Nucleus accumbens (tissue), 56 donors: ENCODE data around the gene SAE1.
A peak's percentile ranks its signal among the peaks of the same experiment; 100 is the strongest.

Source experiments
- DNase-seq, 56 donors: peaks; one replicate each; lab custom pipeline; 2025; lab: John Stamatoyannopoulos, UW

Gene SAE1

DNA sequence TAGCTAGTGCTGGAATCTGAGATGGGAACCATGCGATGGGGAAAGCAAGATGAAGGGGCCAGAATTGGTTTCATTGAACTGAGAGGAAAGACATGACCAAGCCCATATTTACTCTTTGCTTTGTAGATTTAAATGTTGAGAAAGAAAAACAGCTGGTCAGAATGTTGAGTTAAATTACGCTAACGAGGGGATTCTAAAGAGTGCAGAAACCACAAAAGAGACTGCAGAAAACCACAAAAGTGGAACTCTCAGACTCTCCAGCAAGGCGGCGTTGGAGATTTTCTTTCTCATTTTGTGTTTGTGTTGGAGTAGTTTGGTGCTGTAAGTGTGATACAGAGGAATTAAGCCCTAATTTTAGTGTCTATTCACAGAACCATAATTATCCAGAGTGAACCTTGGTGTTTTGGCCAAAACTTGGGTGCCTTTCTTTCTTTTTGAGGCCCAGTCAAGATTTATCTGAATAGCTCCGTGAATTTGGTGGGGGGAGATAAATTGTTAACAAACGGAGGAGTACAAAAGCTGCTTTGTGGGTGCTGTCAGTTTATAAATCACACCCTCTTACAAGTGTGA, 26.3 kb downstream of the SAE1 start:
- DNase-seq: no peak

DNA sequence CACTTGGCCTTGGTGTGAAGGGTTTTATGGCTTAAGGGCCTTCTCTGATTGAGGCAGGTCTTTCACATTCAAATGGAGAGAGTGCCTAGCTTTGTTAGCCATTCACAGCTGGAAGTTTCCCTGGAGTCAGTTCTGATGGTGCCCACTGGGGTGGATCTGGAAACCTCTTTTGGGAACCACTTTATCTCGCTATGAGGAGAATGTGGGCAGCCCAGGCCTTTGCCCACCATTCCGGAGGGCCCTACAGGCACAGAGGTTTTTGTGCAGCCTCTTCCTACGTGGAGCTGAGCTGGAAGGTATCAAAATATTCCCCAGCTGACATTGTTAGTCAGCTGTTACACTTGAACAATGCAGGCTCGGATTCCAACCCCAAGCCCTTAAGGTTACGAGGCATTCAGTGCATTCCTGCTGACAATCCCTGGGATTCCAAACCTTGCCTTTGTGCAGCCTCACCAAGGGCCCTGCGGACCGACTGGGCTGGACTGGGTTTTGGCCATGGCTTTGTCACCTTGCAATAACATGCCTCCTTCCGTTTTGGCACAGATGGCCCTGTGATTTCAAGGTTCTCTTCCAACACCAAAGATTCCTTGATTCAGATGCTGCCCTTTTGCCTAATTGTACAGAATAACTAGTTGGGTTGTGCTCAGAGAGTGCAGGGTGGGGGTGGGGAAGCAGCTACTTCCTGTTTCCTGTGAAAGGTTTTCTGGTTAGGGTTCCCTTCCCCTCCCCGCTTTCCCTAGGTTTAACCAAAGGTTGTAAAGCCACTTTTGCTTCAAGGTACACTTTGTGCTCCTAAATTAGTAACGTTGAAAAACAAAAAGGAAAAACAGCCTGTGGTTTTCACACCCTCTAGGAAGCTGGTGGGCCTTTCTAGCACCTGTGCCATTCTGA, 27.0 kb downstream of the SAE1 start:
- peak in 9 of 56 donors; percentile 0 to 12 (median 5) for DNase-seq

DNA sequence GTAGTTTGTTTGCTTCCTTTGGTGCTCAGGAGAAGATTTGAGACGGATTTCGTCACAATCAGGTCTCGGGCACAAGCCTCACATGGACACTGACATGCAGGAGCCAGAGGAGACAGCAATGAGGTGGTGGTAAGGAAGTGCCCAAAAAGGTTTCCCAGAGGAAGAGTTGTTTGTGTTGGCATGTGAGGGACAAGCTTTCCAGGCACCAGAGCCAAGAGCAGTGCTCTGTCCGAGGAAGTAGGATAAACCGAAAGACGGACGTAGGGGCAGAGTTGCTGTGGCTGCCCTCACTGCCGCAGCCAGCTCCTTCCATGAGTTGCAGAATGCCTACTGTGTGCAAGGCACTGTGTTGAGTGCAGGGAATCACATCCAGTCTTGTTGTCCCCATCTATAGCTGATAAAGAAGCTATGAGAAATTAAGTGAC, 27.7 kb downstream of the SAE1 start:
- DNase-seq: no peak

DNA sequence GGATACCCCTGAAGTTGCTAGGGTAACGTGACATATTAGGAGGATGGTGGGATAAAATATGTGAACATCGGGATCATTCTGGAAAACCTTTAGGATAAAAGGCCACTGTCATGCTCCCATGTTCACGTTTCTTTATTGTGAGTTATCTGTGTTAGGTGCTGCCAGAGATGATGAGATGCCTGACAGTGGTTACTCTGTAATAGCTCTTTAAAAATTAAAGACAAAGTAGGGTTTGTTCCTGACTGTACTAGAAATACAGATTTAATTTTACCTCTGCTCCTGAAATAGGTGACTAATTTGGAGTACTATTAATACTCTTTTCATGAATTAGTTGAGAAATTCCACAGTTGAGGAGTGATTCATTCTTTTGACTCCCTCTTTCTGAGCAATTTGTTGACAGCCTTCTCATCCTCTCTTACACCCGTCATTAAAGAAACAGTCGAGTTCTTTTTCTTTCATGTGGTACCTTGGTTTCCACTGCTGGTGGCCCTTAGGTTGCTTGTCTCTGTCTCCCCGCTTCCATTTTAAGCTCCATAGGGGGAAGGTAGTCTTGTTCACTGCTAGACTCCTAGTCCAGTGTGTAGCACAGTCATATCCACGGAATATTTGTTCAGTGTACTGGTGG, 28.4 kb downstream of the SAE1 start:
- no peak for DNase-seq

DNA sequence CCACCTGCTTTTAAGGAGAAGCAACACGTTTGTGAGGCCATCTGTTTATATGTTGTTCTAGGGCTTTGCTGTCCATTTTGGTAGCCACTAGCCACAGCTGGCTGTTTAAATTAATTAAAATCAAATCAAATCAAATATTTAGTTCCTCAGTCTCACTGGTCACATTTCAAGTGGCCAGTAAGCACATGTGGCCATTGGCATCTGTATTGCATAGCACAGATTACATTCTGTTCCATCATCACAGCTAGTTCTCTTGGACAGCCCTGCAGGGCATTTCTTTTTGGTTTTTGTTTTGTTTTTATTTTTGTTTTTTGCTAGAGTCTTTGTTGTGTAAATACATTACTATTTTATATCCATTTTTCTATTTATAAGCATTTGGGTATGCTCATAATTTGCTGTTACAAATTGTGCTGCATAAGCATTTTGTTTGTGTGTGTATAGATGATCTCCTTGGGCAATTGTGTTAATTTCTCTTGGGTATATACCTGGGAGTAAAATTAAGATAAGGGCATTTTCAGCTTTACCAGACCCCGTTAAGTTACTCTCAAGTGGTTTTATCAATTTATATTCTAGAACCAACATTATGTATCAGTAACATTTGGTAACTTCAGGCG, 31.3 kb downstream of the SAE1 start:
- DNase-seq: no peak

DNA sequence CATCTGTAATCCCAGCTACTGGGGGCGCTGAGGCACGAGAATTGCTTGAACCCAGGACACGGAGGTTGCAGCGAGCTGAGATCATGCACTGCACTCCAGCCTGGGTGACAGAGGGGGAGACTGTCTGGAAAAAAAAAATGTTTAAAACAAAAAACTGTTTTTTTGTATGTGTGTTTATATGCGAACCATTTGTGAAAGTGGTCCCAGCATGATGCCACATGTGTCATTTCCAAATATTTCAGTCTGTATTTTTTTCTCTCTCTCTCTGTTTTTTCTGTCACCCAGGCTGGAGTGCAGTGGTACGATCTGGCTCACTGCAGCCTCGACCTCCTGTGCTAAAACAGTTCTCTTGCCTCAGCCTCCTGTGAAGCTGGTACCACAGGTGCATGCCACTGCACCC, 37.4 kb downstream of the SAE1 start:
- no peak for DNase-seq

DNA sequence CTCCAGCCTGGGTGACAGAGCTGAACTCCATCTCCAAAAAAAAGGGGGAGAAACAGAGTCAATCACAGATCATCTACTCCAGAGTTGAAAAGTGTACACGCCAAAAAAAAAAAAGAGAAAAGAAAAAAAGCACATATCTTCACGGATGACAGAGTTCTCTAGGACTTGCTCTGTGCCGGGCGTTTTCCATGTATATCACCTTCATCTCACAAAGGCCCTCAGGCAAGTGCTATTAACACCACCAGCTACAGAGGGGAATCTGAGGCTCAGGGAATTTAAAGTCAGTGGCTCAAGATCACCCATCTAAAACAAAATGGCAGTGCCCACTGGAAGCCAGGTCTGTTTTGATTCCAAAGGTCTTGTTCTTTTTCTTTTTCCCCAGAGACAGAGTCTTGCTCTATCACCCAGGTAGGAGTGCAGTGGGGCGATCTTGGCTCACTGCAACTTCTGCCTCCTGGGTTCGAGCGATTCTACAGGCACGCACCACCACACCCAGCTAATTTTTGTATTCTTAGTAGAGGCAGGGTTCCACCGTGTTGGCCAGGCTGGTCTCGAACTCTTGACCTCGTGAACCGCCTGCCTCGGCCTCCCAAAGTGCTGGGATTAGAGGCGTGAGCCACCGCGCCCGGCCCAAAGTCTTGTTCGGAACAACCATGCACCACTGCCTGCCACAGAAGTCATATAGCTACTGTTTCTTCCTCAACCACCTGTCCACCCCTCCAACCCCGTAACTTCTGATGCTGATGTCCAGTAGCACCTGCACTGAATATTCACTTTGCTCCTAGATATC, 42.2 kb downstream of the SAE1 start:
- no peak for DNase-seq

DNA sequence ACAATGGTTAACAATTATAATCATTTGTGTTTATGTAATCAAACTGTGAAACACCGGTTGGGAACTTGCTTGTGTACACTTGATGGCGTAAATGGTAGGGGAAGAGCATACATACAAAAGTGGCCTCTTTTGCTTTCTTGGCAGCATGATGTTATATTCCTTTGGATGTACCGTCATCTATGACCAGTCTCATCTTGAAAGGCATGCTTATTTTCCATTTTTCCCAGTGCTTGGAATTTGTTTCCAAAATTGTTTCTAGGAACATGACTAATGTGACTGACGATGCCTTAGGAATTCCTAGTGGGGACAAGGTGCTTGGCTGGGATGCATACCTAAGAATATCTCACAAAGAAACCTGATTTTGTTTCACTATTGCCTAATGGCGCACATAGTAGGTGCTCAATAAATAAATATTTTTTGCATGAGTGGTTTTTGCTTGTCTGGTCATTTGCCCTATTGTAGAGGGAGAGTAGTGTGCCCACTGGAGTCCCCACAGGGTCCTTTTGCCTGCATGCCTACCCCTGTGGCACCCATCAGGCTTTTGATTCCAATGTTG, 45.5 kb downstream of the SAE1 start:
- DNase-seq: no peak

DNA sequence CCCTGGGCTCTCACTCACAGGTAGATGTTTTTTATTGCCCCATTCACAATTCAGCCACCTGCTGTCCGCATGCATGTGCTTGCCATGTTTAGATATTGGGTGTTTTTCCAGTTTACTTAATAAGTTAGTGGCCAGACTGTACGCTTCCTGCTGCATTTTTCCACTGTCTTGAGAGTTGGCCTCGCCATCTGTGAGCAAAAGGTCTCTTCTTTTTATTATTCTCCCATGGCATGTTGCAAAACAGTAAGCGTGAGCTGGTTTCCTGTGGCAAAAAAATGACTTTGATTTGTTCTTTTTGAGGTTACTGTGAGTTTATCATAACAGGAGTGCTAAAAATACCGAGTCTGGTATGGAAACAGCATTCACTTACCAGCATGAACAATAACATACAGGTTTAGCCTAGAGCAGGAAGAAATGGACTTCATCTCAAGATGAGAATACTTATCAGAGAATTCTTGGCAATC, 46.0 kb downstream of the SAE1 start:
- no peak for DNase-seq

DNA sequence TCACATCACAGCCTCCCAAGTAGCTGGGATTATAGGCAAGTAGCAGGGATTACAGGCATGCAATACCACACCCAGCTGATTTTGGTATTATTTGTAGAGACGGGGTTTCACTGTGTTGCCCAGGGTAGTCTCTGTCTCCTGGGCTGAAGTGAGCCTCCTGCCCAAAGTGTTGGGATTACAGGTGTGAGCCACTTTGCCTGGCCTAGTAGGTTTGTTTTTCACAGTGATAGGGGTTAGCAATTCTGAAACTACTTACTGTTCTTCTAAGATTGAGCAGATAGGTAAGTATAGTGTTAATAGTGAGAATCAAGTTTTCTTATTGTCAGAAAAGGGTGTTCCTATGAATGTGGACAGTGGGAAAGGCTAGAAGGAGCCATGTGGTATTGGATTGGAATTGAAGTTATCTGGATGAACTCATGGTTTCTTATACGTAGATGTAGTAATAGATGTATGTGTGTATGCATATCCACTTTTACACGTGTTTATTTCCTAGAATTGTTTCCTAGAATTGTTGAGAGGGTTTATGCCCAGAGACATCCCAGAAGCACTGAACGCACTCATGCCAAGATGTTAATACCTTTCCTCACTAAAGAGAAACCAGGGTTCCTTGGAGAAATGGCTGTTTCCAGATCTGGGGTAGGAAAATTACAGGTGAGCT, 49.1 kb downstream of the SAE1 start:
- DNase-seq: no peak

DNA sequence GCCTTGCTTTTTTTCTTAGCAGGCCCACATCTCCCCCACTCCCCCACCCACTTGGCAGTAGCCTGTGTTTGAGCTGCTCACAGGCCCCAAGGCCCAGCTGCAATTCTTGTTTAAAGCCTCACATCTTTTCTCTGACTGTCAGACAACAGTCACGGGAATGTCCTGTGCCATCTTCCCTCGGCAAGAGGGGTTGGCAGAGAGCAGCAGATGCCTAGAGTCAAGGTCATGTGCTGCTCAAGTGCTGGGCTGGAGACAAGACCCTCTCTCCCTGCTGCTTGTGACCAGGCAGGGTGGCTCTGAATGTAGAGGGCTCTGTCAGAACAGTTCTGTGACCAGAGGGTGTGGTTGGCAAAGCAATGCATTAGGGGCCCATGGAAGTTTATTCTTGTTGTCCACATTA, 53.0 kb downstream of the SAE1 start:
- DNase-seq: peak in 17 of 56 donors; percentile 1 to 20 (median 5)

DNA sequence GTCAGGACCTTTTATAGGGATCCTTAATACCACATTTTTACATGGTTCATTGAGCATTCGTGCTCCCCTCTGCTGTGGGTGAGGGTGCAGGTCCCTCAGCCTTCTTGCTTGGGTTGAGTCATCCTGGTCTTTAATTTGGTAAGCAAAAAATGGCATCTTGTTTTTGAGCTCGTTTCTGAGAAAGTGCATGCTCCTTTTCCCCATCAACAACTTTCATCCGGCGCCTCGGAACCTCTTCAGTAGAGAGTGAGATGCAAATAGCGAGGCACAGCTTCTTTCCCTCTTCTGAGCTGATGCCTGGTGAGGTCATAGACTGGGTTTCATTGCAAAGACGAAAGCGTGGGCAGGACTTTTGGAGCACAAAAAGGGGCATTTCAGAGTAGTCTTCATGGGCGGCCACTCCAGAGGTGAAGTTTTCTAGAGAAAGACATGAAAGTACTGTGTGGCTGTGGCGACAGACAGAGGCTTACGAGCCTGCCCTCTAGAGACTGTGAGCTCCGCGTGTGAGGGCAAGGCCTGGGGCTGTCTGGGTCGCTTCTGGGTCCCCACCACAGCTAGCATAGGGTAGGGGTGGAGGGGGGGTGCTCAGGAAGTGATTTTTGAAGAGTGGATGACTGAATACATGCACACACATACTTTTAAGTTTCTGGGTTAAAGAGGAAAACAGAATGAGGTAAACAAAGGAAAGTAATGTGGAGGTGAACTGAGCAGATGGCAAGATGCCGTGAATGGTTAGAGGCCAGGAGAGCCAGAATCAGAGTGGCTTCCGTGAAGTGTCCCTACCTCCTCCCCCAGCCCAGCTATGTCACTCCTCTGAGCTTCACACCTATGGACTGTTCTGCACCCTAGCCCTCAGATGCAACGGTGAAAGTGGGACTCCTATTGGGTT, 56.1 kb downstream of the SAE1 start:
- DNase-seq: no peak

DNA sequence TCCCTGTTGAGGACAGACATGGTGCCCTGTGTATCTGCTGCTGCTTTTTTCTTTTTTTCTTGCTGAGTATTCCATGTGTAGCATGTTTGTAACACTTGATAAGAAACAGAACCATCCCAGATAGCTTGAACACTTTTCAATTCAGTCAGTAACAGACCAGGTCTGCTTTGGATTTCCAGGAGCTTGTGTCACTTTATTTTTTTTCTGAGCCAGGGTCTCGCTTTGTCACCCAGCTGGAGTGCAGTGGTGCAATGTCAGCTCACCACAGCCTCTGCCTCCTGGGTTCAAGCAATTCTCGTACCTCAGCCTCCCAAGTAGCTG, 56.7 kb downstream of the SAE1 start:
- DNase-seq: no peak

DNA sequence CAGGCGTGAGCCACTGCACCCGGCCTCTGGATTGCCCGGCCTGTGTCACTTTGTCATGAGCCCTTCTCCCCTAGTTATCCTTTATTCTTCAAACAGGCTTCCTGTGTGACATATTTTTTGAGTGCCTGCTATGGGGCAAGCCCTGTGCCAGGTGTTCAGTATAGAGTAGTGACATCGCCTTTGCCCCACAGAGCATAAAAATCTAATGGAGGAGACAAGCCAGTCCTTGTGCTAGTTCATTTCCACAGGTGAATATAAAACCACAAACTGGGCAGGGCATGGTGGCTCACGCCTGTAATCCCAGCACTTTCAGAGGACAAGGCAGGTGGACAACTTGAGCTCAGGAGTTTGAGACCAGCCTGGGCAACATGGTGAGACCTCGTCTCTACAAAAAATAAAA, 57.2 kb downstream of the SAE1 start:
- DNase-seq: no peak

DNA sequence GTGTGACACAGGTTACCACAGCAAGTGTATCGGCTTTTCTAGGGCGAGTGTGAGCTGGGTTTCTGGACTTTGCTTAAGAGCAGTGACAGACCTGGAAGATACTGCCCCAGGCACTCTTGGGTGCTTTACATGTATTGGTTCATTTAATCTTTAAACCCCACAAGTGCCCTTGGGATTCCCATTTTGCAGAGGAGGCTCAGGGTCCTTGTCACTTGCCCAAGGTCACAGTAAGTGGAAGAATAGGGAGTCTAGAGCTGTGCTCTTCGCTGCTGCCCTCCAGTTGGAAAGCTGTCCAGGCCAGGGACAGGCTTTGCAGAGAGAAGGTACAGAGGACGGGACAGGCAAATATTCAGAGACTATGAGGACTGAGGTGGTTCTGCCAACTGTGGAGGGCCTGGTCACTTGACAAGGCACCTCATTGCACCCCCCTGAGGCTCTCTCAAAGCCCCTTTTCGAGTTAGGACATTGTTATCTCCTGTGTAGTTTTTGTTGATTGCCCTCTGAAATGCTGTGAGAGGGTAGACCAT, 57.9 kb downstream of the SAE1 start:
- no peak for DNase-seq

DNA sequence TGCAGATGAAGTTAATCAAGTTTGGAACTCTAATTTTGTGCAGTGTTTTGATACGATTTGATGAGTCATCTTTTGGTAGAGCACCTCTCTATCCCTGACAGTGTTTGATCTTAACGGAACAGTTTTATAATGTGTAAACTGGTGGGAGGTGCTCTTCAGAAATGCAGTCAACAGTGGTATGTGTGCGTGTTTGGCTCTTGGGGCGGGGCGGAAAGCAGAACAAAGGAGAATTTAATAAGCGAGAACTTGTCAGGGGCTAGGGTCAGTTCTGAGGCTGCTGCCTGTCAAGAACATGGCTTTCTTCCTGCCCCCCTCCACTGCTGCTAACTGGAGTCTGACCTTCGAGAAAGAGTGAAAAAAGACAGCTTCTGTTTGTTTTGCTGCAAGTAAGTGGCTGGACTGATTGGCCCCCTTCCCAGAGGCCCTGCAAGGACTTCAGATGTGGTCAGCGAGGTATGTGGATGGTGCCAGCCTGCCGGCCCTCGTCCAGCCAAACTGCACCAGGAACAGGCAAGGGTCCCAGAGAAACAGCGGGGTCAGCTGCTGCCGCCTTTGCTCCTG, 59.6 kb downstream of the SAE1 start:
- peak in 48 of 56 donors; percentile 1 to 73 (median 32) for DNase-seq

DNA sequence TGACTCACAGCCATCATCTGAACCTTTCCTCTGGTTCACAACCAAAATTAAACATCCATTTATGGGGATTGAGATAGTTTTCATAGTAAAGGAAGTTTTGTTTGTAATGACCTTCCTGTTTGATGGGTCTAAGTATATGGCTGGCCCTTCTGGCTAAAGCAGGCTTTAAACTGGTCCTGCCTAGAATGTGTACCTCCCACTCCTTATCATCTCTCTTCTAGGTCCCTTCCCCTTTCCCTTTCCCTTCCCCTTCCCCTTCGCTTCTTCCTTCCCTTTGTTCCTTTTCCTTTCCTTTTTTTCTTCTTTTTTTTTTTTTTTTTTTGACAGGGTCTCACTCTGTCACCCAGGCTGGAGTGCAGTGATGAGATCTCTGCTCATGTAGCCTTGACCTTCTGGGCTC, 64.8 kb downstream of the SAE1 start:
- no peak for DNase-seq

DNA sequence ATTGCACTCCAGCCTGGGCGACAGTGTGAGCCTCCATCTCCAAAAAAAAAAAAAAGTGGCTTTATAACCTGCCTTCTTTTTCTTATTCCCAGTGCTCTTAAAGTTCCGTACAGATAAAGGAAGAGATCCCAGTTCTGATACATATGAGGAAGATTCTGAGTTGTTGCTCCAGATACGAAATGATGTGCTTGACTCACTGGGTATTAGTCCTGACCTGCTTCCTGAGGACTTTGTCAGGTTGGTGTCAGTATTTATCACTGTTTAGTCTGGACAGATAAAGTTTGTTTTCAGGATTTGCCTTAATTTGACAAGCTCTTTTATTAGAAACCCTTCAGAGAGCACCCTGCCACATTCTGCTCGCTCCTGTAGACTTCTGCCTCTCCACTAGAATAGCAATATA, 66.5 kb downstream of the SAE1 start:
- no peak for DNase-seq
